Measurements from ENCODE around the gene SLC22A17. TPM values are rescaled to one million over a fixed set of nuclear protein-coding genes. Genes with fewer than 3 reads are reported as not detected.

Gene SLC22A17
- total RNA-seq, 1 donor from 2014 or later, result 0.20 TPM

- ATAC-seq (ENCODE audit: low read depth), result no peak
- no peaks in the 10 kb centered on the region for H3K9me3 Mint-ChIP-seq
- POLR2A ChIA-PET, result interaction anchor here (0.6 to 14.2 kb wide), 13 partner anchors 12 to 744 kb away, joined by 3 to 339 read pairs (median 5); partner anchors contain the start of genes ACIN1, C14orf119, HAUS4 and HOMEZ
- H3K4me3 Mint-ChIP-seq, result peak overlapping the region; percentile 90
- H3K27me3 Mint-ChIP-seq, result no peaks in the 10 kb centered on the region
- H3K27ac Mint-ChIP-seq, result peak overlapping the region; percentile 90
- peaks cover 27% of the 10 kb centered on the region for H3K36me3 Mint-ChIP-seq (ENCODE audit: low read depth)
- intact Hi-C loops (cut with micrococcal nuclease), result loop anchor here (1.0 to 10.0 kb wide), 16 partner anchors 7 to 1993 kb away; partner anchors contain the start of genes ACIN1, C14orf119, CHMP4A and HOMEZ
- peak; percentile 22 for DNase-seq
- H3K4me1 Mint-ChIP-seq, result peaks cover 30% of the 10 kb centered on the region
- no peak for TF ChIP-seq CTCF (IDR thresholded peaks at IDR 0.05)
- CTCF ChIA-PET, result interaction anchor here (0.8 to 3.6 kb wide), 6 partner anchors 8 to 206 kb away, joined by 3 to 38 read pairs (median 6); partner anchors contain the start of genes ACIN1, C14orf119, HOMEZ and PABPN1
These were observed 51.9 kb downstream of the SLC22A17 start for GRCh38 chr14:23300687-23301223.

GRCh38 chr14:23299986-23300686 is 52.6 kb downstream of the SLC22A17 start:
- Mint-ChIP-seq H3K27ac (peak overlapping the region; percentile 90), H3K4me1 (peaks cover 27% of the 10 kb centered on the region), H3K9me3 (no peaks in the 10 kb centered on the region), H3K36me3 (ENCODE audit: low read depth) (peaks cover 27% of the 10 kb centered on the region), H3K4me3 (peak overlapping the region; percentile 90), H3K27me3 (no peaks in the 10 kb centered on the region)
- ATAC-seq (ENCODE audit: low read depth) (no peak), DNase-seq (no peak)
- ChIA-PET POLR2A (interaction anchor here (0.6 to 14.2 kb wide), 12 partner anchors 11 to 743 kb away, joined by 3 to 339 read pairs (median 6); partner anchors contain the start of genes ACIN1, C14orf119, HOMEZ and PABPN1), CTCF (interaction anchor here (1.4 to 3.6 kb wide), 4 partner anchors 14 to 179 kb away, joined by 5 to 38 read pairs (median 10); partner anchors contain the start of genes HOMEZ and PABPN1)
- intact Hi-C loops (cut with micrococcal nuclease), result loop anchor here (1.0 to 10.0 kb wide), 11 partner anchors 35 to 1993 kb away; partner anchors contain the start of genes CHMP4A, OXA1L and RBM23
- TF ChIP-seq CTCF (IDR thresholded peaks at IDR 0.05), result no peak

- Mint-ChIP-seq H3K4me3 (peak overlapping the region; percentile 17), H3K27ac (peak overlapping the region; percentile 26), H3K27me3 (no peaks in the 10 kb centered on the region), H3K36me3 (ENCODE audit: low read depth) (peaks cover 27% of the 10 kb centered on the region), H3K9me3 (no peaks in the 10 kb centered on the region), H3K4me1 (peaks cover 31% of the 10 kb centered on the region)
- POLR2A ChIA-PET, result interaction anchor here (0.6 to 14.2 kb wide), 5 partner anchors 10 to 234 kb away, joined by 5 to 339 read pairs (median 11); partner anchors contain the start of genes HOMEZ and PABPN1
- ATAC-seq (ENCODE audit: low read depth) (no peak), DNase-seq (no peak)
- CTCF ChIA-PET, result interaction anchor here (0.5 to 1.4 kb wide), 2 partner anchors 81 to 178 kb away, joined by 3 to 5 read pairs; no protein-coding TSS in a partner anchor
- no peak for TF ChIP-seq CTCF (IDR thresholded peaks at IDR 0.05)
- intact Hi-C loops (cut with micrococcal nuclease), result loop anchor here (1.0 to 5.0 kb wide), 2 partner anchors 34 to 222 kb away; no protein-coding TSS in a partner anchor
These were observed 53.3 kb downstream of the SLC22A17 start for GRCh38 chr14:23299211-23299957.

- Mint-ChIP-seq H3K27me3 (no peaks in the 10 kb centered on the region), H3K4me3 (no peak overlapping the region), H3K4me1 (peaks cover 28% of the 10 kb centered on the region), H3K9me3 (no peaks in the 10 kb centered on the region), H3K27ac (no peak overlapping the region), H3K36me3 (ENCODE audit: low read depth) (peaks cover 27% of the 10 kb centered on the region)
- ChIA-PET POLR2A (interaction anchor here (1.0 to 1.5 kb wide), 2 partner anchors 9 to 12 kb away, joined by 3 to 7 read pairs; partner anchors contain the start of genes BCL2L2 and HOMEZ), CTCF (interaction anchor here (1.8 kb wide), 1 partner anchor 177 kb away, joined by 9 read pairs; no protein-coding TSS in a partner anchor)
- intact Hi-C loops (cut with micrococcal nuclease), result loop anchor here (5.0 kb wide), 1 partner anchor 220 kb away; no protein-coding TSS in a partner anchor
- DNase-seq (no peak), ATAC-seq (ENCODE audit: low read depth) (no peak)
- TF ChIP-seq CTCF (IDR thresholded peaks at IDR 0.05), result no peak
These were observed 54.9 kb downstream of the SLC22A17 start for GRCh38 chr14:23297611-23298277.

Measured in activated B cell treated with CpG ODN at 0.5 μM for 24 hours (primary cell).